Endothelial cell of umbilical vein (primary cell): Measurements from ENCODE around the gene VSTM2B. TPM values are rescaled to one million over a fixed set of nuclear protein-coding genes. Genes with fewer than 3 reads are reported as not detected.

Source experiments
- BruUV-seq: library from RNA; stranded (reverse); fragments of 400-500 nt; replicated peaks from 2 replicates; lab custom pipeline; 2021; lab: Mats Ljungman, UMichigan
- CTCF ChIA-PET: fragments of 300-600, 350-600 bp; sonication (Branson Sonifier 250); formaldehyde crosslinking; loops from one replicate; lab custom pipeline; 2021; ENCODE audit warnings: antibody characterized with exemption, inconsistent platforms; lab: Charles Lee
- POLR2A ChIA-PET: fragments of 300-600, 350-600 bp; sonication (Branson Sonifier 250); formaldehyde crosslinking; loops from one replicate; lab custom pipeline; 2021; ENCODE audit warnings: antibody characterized with exemption, inconsistent platforms; lab: Charles Lee
- DNase-seq: peaks from one replicate; pipeline ENCODE4 v3.0.0-alpha.2; 2011; ENCODE audit warnings: low read depth, low spot score
- FAIRE-seq: peaks from 2 replicates; lab custom pipeline; 2011; peaks lifted over from hg19 to GRCh38; lab: Jason Lieb, UNC
- H2AFZ ChIP-seq: 2 replicates; pipeline ENCODE4 v1.6.0; 2012; ENCODE audit warnings: low read depth, low read length, control low read depth, inconsistent platforms
- H3K27ac ChIP-seq: 2 replicates; pipeline ENCODE4 v1.5.1; 2011; ENCODE audit warnings: low read depth, mild to moderate bottlenecking, control low read depth, low read length, moderate library complexity; ENCODE audit not compliant: insufficient read depth
- H3K27me3 ChIP-seq, 2 experiments: 2 replicates each; pipeline versions ENCODE4 v1.6.0 to v1.6.1; 2011; ENCODE audit warnings: low read length in 2 of 2, mixed read lengths in 1 of 2; ENCODE audit not compliant: control insufficient read depth in 2 of 2, insufficient read depth in 2 of 2
- H3K36me3 ChIP-seq, 2 experiments: 2 replicates in 1 of 2; 3 replicates in 1 of 2; pipeline ENCODE4 v1.5.1; 2011; ENCODE audit warnings: low read length in 2 of 2, mild to moderate bottlenecking in 1 of 2, moderate library complexity in 1 of 2; ENCODE audit not compliant: control insufficient read depth in 2 of 2, insufficient read depth in 2 of 2; ENCODE audit errors: extremely low read depth in 1 of 2
- H3K4me1 ChIP-seq: 3 replicates; pipeline ENCODE4 v1.5.1; 2011; ENCODE audit warnings: mild to moderate bottlenecking, low read length; ENCODE audit not compliant: control insufficient read depth, insufficient read depth; ENCODE audit errors: extremely low read depth
- H3K4me2 ChIP-seq: 2 replicates; pipeline ENCODE4 v1.6.1; 2011; ENCODE audit warnings: low read length, control low read depth, mixed read lengths; ENCODE audit not compliant: insufficient read depth
- H3K4me3 ChIP-seq, 3 experiments: fragments of 200-600 bp in 1 of 3; sonication (generic), shearing (Covaris generic) in 1 of 3; replicated peaks in 1 of 3; 2 replicates each; pipeline ENCODE4 v1.5.1; 2011 to 2016; ENCODE audit warnings: control low read depth in 3 of 3, low read length in 3 of 3, mild to moderate bottlenecking in 2 of 3, inconsistent platforms in 1 of 3, low read depth in 1 of 3, moderate library complexity in 1 of 3; ENCODE audit not compliant: insufficient read depth in 1 of 3
- H3K79me2 ChIP-seq: 2 replicates; pipeline ENCODE4 v1.6.0; 2012; ENCODE audit warnings: low read length, inconsistent platforms; ENCODE audit not compliant: control insufficient read depth, insufficient read depth
- H3K9ac ChIP-seq: replicated peaks from 2 replicates; pipeline ENCODE3; 2011; ENCODE audit warnings: low read length, control low read depth; ENCODE audit not compliant: insufficient read depth; ENCODE audit errors: extremely low read depth
- H3K9me1 ChIP-seq: replicated peaks from 3 replicates; pipeline ENCODE4 v1.6.0; 2011; ENCODE audit warnings: mild to moderate bottlenecking, low read length; ENCODE audit not compliant: control insufficient read depth, insufficient read depth; ENCODE audit errors: extremely low read depth
- H3K9me3 ChIP-seq: replicated peaks from 2 replicates; pipeline ENCODE4 v1.5.1; 2012; ENCODE audit warnings: low read length, inconsistent platforms; ENCODE audit not compliant: control insufficient read depth, insufficient read depth
- H4K20me1 ChIP-seq: replicated peaks from 2 replicates; pipeline ENCODE3; 2011; ENCODE audit warnings: mild to moderate bottlenecking, low read length; ENCODE audit not compliant: control insufficient read depth, insufficient read depth; ENCODE audit errors: extremely low read depth
- EZH2 ChIP-seq: IDR thresholded peaks from 2 replicates; pipeline ENCODE4 v1.6.1; 2012; ENCODE audit warnings: borderline replicate concordance, low read depth, mild to moderate bottlenecking, moderate library complexity, low read length, inconsistent platforms; ENCODE audit not compliant: severe bottlenecking
- FOS ChIP-seq: IDR thresholded peaks from 2 replicates; pipeline ENCODE4 v1.6.1; 2011; ENCODE audit warnings: mild to moderate bottlenecking, low read length, moderate library complexity, borderline replicate concordance; ENCODE audit not compliant: insufficient read depth
- GATA2 ChIP-seq: IDR thresholded peaks from 2 replicates; pipeline ENCODE4 v1.7.0; 2011; ENCODE audit warnings: low read depth, mild to moderate bottlenecking, moderate library complexity, mixed read lengths, low read length; ENCODE audit not compliant: insufficient read length, insufficient read depth
- JUN ChIP-seq: IDR thresholded peaks from 2 replicates; pipeline ENCODE4 v1.6.1; 2011; ENCODE audit warnings: borderline replicate concordance, low read depth; ENCODE audit not compliant: insufficient read length, insufficient read depth
- MAX ChIP-seq: IDR thresholded peaks from 2 replicates; pipeline ENCODE4 v1.6.1; 2011; ENCODE audit not compliant: insufficient read depth, insufficient read length
- MYC ChIP-seq: IDR thresholded peaks from one replicate; pipeline ENCODE4 v1.6.1; 2011; ENCODE audit warnings: mild to moderate bottlenecking, low read depth, low read length
- POLR2A ChIP-seq: IDR thresholded peaks from 2 replicates; pipeline ENCODE4 v1.6.1; 2012; ENCODE audit warnings: low read depth, mild to moderate bottlenecking, control low read depth, low read length
- POLR2AphosphoS5 ChIP-seq: IDR thresholded peaks from 2 replicates; pipeline ENCODE4 v1.6.1; 2012; ENCODE audit warnings: low read depth, mild to moderate bottlenecking, control low read depth, low read length, moderate library complexity; ENCODE audit not compliant: insufficient read depth
- dilution Hi-C: fragments of 300-500 bp; cut with MboI; formaldehyde crosslinking; loops from one replicate; pipeline ENCODE4 v1.15.0; 2019; ENCODE audit warnings: low sequenced_read_pairs; ENCODE audit not compliant: extremely low pct_ligation_motif_present
- intact Hi-C: fragments of 100-400 bp; cut with micrococcal nuclease; formaldehyde crosslinking; loops from one replicate; pipeline ENCODE4 v1.10.0; 2022
- polyA plus RNA-seq, 4 experiments: library from polyadenylated mRNA; depleted of rRNA in 3 of 4; stranded (reverse) in 3 of 4; unstranded in 1 of 4; fragments of >200 nt; gene quantifications; 2 replicates each; pipeline versions ENCODE4 v1.2.1 to v1.2.3, GENCODE V29; 2011 to 2012; ENCODE audit warnings: missing spikeins in 1 of 4
- total RNA-seq: library from RNA; stranded (reverse); gene quantifications from 2 replicates; pipeline ENCODE4 v1.2.3, GENCODE V29; 2021
- TF ChIP-seq, protein P1 (sequence below), 2 donors: IDR thresholded peaks; 1 replicate in 1 of 2; 2 replicates in 1 of 2; pipeline ENCODE4 v1.5.1; 2011; ENCODE audit warnings: low read length in 2 of 2, mild to moderate bottlenecking in 2 of 2, moderate library complexity in 2 of 2, control low read depth in 1 of 2, inconsistent platforms in 1 of 2, low read depth in 1 of 2; ENCODE audit not compliant: insufficient read depth in 1 of 2; ENCODE audit errors: extremely low read depth in 1 of 2

Gene VSTM2B
- total and polyA plus RNA-seq, 2 donors (not counting 3 experiments of a cell fraction or from before 2014, with no cell fraction given), result not detected

GRCh38 chr19:29491995-29492577 lies 33.7 kb upstream of the VSTM2B start:
- Histone ChIP-seq H3K79me2 (no peaks in the 10 kb centered on the region), H3K9me3 (peaks cover 2% of the 10 kb centered on the region), H3K36me3 (no peaks in the 10 kb centered on the region), H2AFZ (no peak overlapping the region), H3K4me2 (no peak overlapping the region), H4K20me1 (no peaks in the 10 kb centered on the region), H3K4me3 (no peak overlapping the region), H3K4me1 (no peaks in the 10 kb centered on the region), H3K27ac (no peak overlapping the region), H3K9me1 (no peaks in the 10 kb centered on the region), H3K9ac (no peak overlapping the region), H3K27me3 (no peaks in the 10 kb centered on the region)
- DNase-seq (no peak), FAIRE-seq (no peak)
- ChIA-PET CTCF (no interaction called here), POLR2A (no interaction called here)
- TF ChIP-seq POLR2AphosphoS5, result no peak
- no peak for TF ChIP-seq FOS
- TF ChIP-seq MAX, result no peak
- TF ChIP-seq MYC, result no peak
- TF ChIP-seq POLR2A, result no peak
- no peak for TF ChIP-seq GATA2
- TF ChIP-seq, protein P1, sequence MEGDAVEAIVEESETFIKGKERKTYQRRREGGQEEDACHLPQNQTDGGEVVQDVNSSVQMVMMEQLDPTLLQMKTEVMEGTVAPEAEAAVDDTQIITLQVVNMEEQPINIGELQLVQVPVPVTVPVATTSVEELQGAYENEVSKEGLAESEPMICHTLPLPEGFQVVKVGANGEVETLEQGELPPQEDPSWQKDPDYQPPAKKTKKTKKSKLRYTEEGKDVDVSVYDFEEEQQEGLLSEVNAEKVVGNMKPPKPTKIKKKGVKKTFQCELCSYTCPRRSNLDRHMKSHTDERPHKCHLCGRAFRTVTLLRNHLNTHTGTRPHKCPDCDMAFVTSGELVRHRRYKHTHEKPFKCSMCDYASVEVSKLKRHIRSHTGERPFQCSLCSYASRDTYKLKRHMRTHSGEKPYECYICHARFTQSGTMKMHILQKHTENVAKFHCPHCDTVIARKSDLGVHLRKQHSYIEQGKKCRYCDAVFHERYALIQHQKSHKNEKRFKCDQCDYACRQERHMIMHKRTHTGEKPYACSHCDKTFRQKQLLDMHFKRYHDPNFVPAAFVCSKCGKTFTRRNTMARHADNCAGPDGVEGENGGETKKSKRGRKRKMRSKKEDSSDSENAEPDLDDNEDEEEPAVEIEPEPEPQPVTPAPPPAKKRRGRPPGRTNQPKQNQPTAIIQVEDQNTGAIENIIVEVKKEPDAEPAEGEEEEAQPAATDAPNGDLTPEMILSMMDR (IDR thresholded peaks at IDR 0.05; ENCODE audit: extremely low read depth in 1 of 2, insufficient read depth in 1 of 2, low read depth in 1 of 2, low read length in 2 of 2), result no peak
- no peak for TF ChIP-seq JUN
- no peak for TF ChIP-seq EZH2
- no TSS peak for BruUV-seq
- intact Hi-C loops (no loop called here), dilution Hi-C loops (no loop called here)
